Brain microvascular endothelial cell (primary cell): ENCODE results near the gene LRRC61.

Source experiments
- DNase-seq: peaks from one replicate; pipeline ENCODE4 v3.0.0-alpha.2; 2020
- H3K27ac ChIP-seq: fragments of 250-450 bp; sonication (Bioruptor Pico); 2 replicates; pipeline ENCODE4 v1.5.1; 2020; ENCODE audit warnings: mild to moderate bottlenecking, moderate library complexity
- H3K27me3 ChIP-seq: fragments of 250-450 bp; sonication (Bioruptor Pico); replicated peaks from 2 replicates; pipeline ENCODE4 v1.5.1; 2020; ENCODE audit warnings: mild to moderate bottlenecking
- H3K36me3 ChIP-seq: fragments of 250-450 bp; sonication (Bioruptor Pico); replicated peaks from 2 replicates; pipeline ENCODE4 v1.5.1; 2020; ENCODE audit warnings: mild to moderate bottlenecking
- H3K4me3 ChIP-seq: 2 replicates; pipeline ENCODE4 v1.5.1; 2011; ENCODE audit warnings: low read depth, mild to moderate bottlenecking, control low read depth, low read length, moderate library complexity
- CTCF ChIP-seq: IDR thresholded peaks from 2 replicates; pipeline ENCODE4 v1.5.1; 2011; ENCODE audit warnings: low read depth, mild to moderate bottlenecking, moderate library complexity, low read length, control low read depth, inconsistent platforms; ENCODE audit errors: missing control alignments
- in situ Hi-C: cut with HindIII; loops from 2 replicates; pipeline ENCODE4 v1.10.0; 2017; ENCODE audit warnings: low sequenced_read_pairs, low pct_ligation_motif_present

Gene LRRC61

GRCh38 chr7:150361807-150362621 is 38.9 kb downstream of the LRRC61 start:
- no peaks in the 10 kb centered on the region for H3K36me3 ChIP-seq
- no peak for DNase-seq
- H3K27ac ChIP-seq = no peak overlapping the region
- H3K4me3 ChIP-seq = no peak overlapping the region
- H3K27me3 ChIP-seq = no peaks in the 10 kb centered on the region
- TF ChIP-seq CTCF = no peak
- in situ Hi-C loops = no loop called here

GRCh38 chr7:150363370-150363769 is 40.2 kb downstream of the LRRC61 start:
- in situ Hi-C loops = no loop called here
- H3K27ac ChIP-seq = no peak overlapping the region

GRCh38 chr7:150363872-150364271 is 40.7 kb downstream of the LRRC61 start:
- no peak for DNase-seq
- Histone ChIP-seq H3K36me3 (no peaks in the 10 kb centered on the region), H3K4me3 (no peak overlapping the region), H3K27me3 (no peaks in the 10 kb centered on the region), H3K27ac (no peak overlapping the region)
- in situ Hi-C loops = no loop called here
- no peak for TF ChIP-seq CTCF

More at GRCh38 chr7:150363370-150363769, 40.2 kb downstream of the LRRC61 start:
- TF ChIP-seq CTCF = no peak
- no peak for DNase-seq
- no peaks in the 10 kb centered on the region for H3K27me3 ChIP-seq
- no peak overlapping the region for H3K4me3 ChIP-seq
- H3K36me3 ChIP-seq = no peaks in the 10 kb centered on the region

- DNase-seq = no peak
- H3K4me3 ChIP-seq = no peak overlapping the region
- in situ Hi-C loops = no loop called here
- no peaks in the 10 kb centered on the region for H3K36me3 ChIP-seq
- no peak overlapping the region for H3K27ac ChIP-seq
- H3K27me3 ChIP-seq = no peaks in the 10 kb centered on the region
- TF ChIP-seq CTCF = no peak
Observed at GRCh38 chr7:150365194-150365593, 42.0 kb downstream of the LRRC61 start.

- Histone ChIP-seq H3K4me3 (no peak overlapping the region), H3K27me3 (no peaks in the 10 kb centered on the region), H3K36me3 (no peaks in the 10 kb centered on the region), H3K27ac (no peak overlapping the region)
- no peak for TF ChIP-seq CTCF
- DNase-seq = no peak
- in situ Hi-C loops = no loop called here
Observed at GRCh38 chr7:150365673-150366398, 42.7 kb downstream of the LRRC61 start.
